GM21737 (cell line): ENCODE results near the gene CPO.

Experiments
- ATAC-seq: cut with Tn5 transposase; IDR thresholded peaks from one replicate; pipeline ENCODE4 v1.9.1; 2021; ENCODE audit warnings: mild to moderate bottlenecking, moderate library complexity; ENCODE audit not compliant: unreplicated experiment

CPO gene

GRCh38 chr2:207008105-207008990 lies 69.0 kb downstream of the CPO start:
- no peak for ATAC-seq

- ATAC-seq, result no peak
Observed at GRCh38 chr2:207012461-207012860, 73.1 kb downstream of the CPO start.

- ATAC-seq, result no peak
Observed at GRCh38 chr2:207014424-207014823, 75.1 kb downstream of the CPO start.

- no peak for ATAC-seq
Observed at GRCh38 chr2:207015901-207016300, 76.6 kb downstream of the CPO start.
